Trophoblast cell (in vitro differentiated cells and primary cell): Measurements from ENCODE around the gene OR2T4.

Source experiments
- DNase-seq, 2 donors: peaks; one replicate each; pipeline ENCODE4 v3.0.0-alpha.2; 2016
- H2AFZ ChIP-seq: 2 replicates; pipeline ENCODE4 v1.6.1; 2013; ENCODE audit warnings: low read length, moderate library complexity, mild to moderate bottlenecking; ENCODE audit not compliant: insufficient read depth, poor library complexity
- H2AK5ac ChIP-seq: 2 replicates; pipeline ENCODE4 v1.6.1; 2013; ENCODE audit warnings: mild to moderate bottlenecking, low read length
- H2BK120ac ChIP-seq: 2 replicates; pipeline ENCODE4 v1.6.1; 2013; ENCODE audit warnings: low read length, mild to moderate bottlenecking, moderate library complexity; ENCODE audit not compliant: insufficient read depth, poor library complexity
- H2BK12ac ChIP-seq: 2 replicates; pipeline ENCODE4 v1.6.1; 2013; ENCODE audit warnings: mild to moderate bottlenecking, low read length, moderate library complexity
- H2BK5ac ChIP-seq: 2 replicates; pipeline ENCODE4 v1.6.1; 2013; ENCODE audit warnings: low read length, low read depth, moderate library complexity, mild to moderate bottlenecking; ENCODE audit not compliant: poor library complexity
- H3K14ac ChIP-seq: 2 replicates; pipeline ENCODE4 v1.6.1; 2013; ENCODE audit warnings: mild to moderate bottlenecking, low read length
- H3K18ac ChIP-seq: 2 replicates; pipeline ENCODE4 v1.6.1; 2013; ENCODE audit warnings: mild to moderate bottlenecking, low read length
- H3K23ac ChIP-seq: 2 replicates; pipeline ENCODE4 v1.6.1; 2013; ENCODE audit warnings: low read length
- H3K27ac ChIP-seq: 2 replicates; pipeline ENCODE4 v1.5.1; 2013; ENCODE audit warnings: low read depth, mild to moderate bottlenecking, inconsistent platforms, low read length, moderate library complexity
- H3K27me3 ChIP-seq: 2 replicates; pipeline ENCODE4 v1.6.1; 2013; ENCODE audit warnings: inconsistent platforms, mild to moderate bottlenecking, low read length, moderate library complexity; ENCODE audit not compliant: insufficient read depth
- H3K36me3 ChIP-seq, 2 experiments: 1 replicate in 1 of 2; 2 replicates in 1 of 2; pipeline ENCODE4 v1.6.1; 2013; ENCODE audit warnings: low read length in 2 of 2, mild to moderate bottlenecking in 2 of 2, moderate library complexity in 1 of 2; ENCODE audit not compliant: insufficient read depth in 2 of 2, control insufficient read depth in 1 of 2
- H3K4ac ChIP-seq: 2 replicates; pipeline ENCODE4 v1.6.1; 2013; ENCODE audit warnings: low read depth, mild to moderate bottlenecking, low read length, moderate library complexity
- H3K4me1 ChIP-seq, 2 experiments: 1 replicate in 1 of 2; 2 replicates in 1 of 2; pipeline ENCODE4 v1.6.1; 2013; ENCODE audit warnings: low read length in 2 of 2, mild to moderate bottlenecking in 2 of 2, moderate library complexity in 1 of 2; ENCODE audit not compliant: insufficient read depth in 2 of 2, control insufficient read depth in 1 of 2
- H3K4me2 ChIP-seq: 2 replicates; pipeline ENCODE4 v1.6.1; 2013; ENCODE audit warnings: inconsistent platforms, mild to moderate bottlenecking, low read length, moderate library complexity
- H3K4me3 ChIP-seq: 2 replicates; pipeline ENCODE4 v1.5.1; 2013; ENCODE audit warnings: mild to moderate bottlenecking, low read depth, low read length, inconsistent platforms
- H3K79me1 ChIP-seq: one replicate; pipeline ENCODE4 v1.6.1; 2013; ENCODE audit warnings: low read length
- H3K79me2 ChIP-seq: 2 replicates; pipeline ENCODE4 v1.6.1; 2013; ENCODE audit warnings: low read length, mild to moderate bottlenecking; ENCODE audit not compliant: control insufficient read depth, insufficient read depth, poor library complexity
- H3K9ac ChIP-seq: 2 replicates; pipeline ENCODE4 v1.6.1; 2013; ENCODE audit warnings: mild to moderate bottlenecking, low read length
- H3K9me3 ChIP-seq: 2 replicates; pipeline ENCODE4 v1.6.1; 2013; ENCODE audit warnings: low read depth, mild to moderate bottlenecking, control low read depth, inconsistent platforms, low read length; ENCODE audit not compliant: insufficient read depth
- H4K12ac ChIP-seq: 2 replicates; pipeline ENCODE4 v1.6.1; 2013; ENCODE audit warnings: low read depth, mild to moderate bottlenecking, low read length, moderate library complexity
- H4K8ac ChIP-seq: 2 replicates; pipeline ENCODE4 v1.6.1; 2013; ENCODE audit warnings: low read depth, mild to moderate bottlenecking, low read length, moderate library complexity
- H4K91ac ChIP-seq: one replicate; pipeline ENCODE4 v1.6.1; 2013; ENCODE audit warnings: low read depth, mild to moderate bottlenecking, low read length, moderate library complexity
- WGBS: extraction: QIAGEN DNeasy Blood & Tissue Kit; methylation state at CpG from one replicate; pipeline ENCODE4 v1.1.7; 2013; ENCODE audit warnings: missing lambda C conversion rate; ENCODE audit not compliant: insufficient read length, insufficient coverage; ENCODE audit errors: extremely low coverage; 5-methylcytosine and 5-hydroxymethylcytosine counted together

OR2T4 gene

GRCh38 chr1:248406721-248407692, 45.5 kb downstream of the OR2T4 start:
- Histone ChIP-seq H3K27me3 (no peaks in the 10 kb centered on the region), H3K23ac (no peak overlapping the region), H4K12ac (no peak overlapping the region), H3K9ac (no peak overlapping the region), H3K14ac (no peak overlapping the region), H2BK12ac (no peak overlapping the region), H3K4ac (no peak overlapping the region), H3K4me3 (no peak overlapping the region), H2BK5ac (no peak overlapping the region), H2AK5ac (no peak overlapping the region), H3K9me3 (peaks cover 19% of the 10 kb centered on the region), H3K79me2 (no peaks in the 10 kb centered on the region), H3K4me1 (no peaks in the 10 kb centered on the region), H3K36me3 (no peaks in the 10 kb centered on the region), H4K91ac (no peak overlapping the region), H3K79me1 (no peaks in the 10 kb centered on the region), H2AFZ (no peak overlapping the region), H3K27ac (no peak overlapping the region), H4K8ac (no peak overlapping the region), H3K4me2 (no peak overlapping the region), H2BK120ac (no peak overlapping the region), H3K18ac (no peak overlapping the region)
- no peak for DNase-seq
- no CpG with 5 or more reads among the region's 8 CpGs for WGBS
